ENCODE measurements around the gene LRRC43. TPM values are rescaled to one million over a fixed set of nuclear protein-coding genes. Genes with fewer than 3 reads are reported as not detected.

LRRC43 gene
- total and polyA plus RNA-seq, 5 donors: 0.69 to 3.1 (median 1.6) TPM

DNA sequence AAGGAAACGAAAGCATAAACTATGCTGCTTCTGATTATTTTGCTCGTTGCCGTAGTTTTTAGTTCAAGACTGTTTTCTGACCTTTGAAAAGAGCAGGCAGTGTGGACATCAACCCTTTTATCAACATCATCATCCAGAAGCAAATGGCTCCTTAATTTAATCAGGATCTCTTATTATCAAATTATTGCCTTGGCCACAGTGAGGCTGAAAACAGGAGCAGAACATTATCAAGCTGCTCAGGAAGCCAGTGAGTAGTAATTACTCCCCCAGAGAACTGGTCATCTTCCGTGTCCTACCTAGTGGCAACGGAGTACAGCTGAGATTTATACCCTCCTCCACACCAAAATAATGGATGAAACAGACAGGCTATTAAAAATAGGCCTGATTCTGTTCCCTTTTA lies 45.2 kb downstream of the LRRC43 start:
- 92% methylated on average over 5 of the region's 5 CpGs for WGBS
- Histone ChIP-seq H3K27ac (ENCODE audit: low read length) (no peak overlapping the region), H3K4me1 (ENCODE audit: control insufficient read depth, insufficient read depth, low read length) (peaks cover 5% of the 10 kb centered on the region), H3K4me3 (ENCODE audit: low read length) (no peak overlapping the region), H3K9me3 (ENCODE audit: control insufficient read depth, low read length) (no peaks in the 10 kb centered on the region), H3K27me3 (ENCODE audit: control insufficient read depth, insufficient read depth) (no peaks in the 10 kb centered on the region)
- DNase-seq: no peak
- intact Hi-C loops (cut with DNase I): no loop called here
- no peak for ATAC-seq

DNA sequence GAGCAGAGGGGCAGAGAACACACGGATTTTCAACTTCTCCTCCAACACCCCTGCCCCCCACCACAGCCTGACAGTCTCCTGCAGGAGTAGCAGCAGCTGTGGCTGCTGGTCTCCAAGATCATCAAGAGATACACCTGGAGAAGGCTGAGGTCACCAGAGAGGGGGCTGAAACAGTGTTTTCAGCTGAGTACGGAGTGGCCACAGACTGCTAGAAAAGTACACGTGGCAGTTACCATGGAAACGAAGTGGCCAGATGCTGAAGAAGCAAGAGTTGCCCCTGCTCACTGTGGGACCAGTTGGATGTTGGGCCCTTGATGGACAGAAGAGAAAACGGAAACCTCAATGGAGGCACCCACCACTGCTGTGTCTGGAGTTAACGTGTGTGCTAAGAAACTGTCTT lies 47.9 kb downstream of the LRRC43 start:
- Histone ChIP-seq H3K27ac (ENCODE audit: low read length) (no peak overlapping the region), H3K4me1 (ENCODE audit: control insufficient read depth, insufficient read depth, low read length) (peaks cover 5% of the 10 kb centered on the region), H3K4me3 (ENCODE audit: low read length) (no peak overlapping the region), H3K9me3 (ENCODE audit: control insufficient read depth, low read length) (no peaks in the 10 kb centered on the region), H3K27me3 (ENCODE audit: control insufficient read depth, insufficient read depth) (no peaks in the 10 kb centered on the region)
- 72% methylated on average over 6 of the region's 6 CpGs for WGBS
- intact Hi-C loops (cut with DNase I): no loop called here
- no peak for ATAC-seq
- DNase-seq: no peak

DNA sequence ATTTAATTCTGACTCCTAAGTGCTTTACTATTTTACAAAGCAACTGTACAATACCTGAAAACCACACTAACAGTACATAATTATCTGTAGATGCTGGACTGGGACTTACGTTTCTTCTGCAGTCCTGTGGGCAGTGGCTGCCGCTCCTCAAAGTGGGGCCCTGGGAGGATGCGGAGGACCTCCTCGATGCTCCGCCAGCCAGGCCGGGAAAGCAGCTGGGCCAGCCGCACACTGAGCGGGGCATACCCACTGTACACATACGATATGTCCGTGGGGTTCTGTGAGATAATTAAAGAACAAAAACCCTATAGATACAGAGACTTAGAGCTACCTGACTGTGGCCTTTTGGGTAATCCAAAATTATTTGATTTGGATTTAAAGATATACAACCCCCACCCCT lies 49.8 kb downstream of the LRRC43 start:
- Histone ChIP-seq H3K4me1 (ENCODE audit: control insufficient read depth, insufficient read depth, low read length) (no peaks in the 10 kb centered on the region), H3K9me3 (ENCODE audit: control insufficient read depth, low read length) (no peaks in the 10 kb centered on the region), H3K27ac (ENCODE audit: low read length) (no peak overlapping the region), H3K27me3 (ENCODE audit: control insufficient read depth, insufficient read depth) (no peaks in the 10 kb centered on the region), H3K4me3 (ENCODE audit: low read length) (no peak overlapping the region)
- no peak for DNase-seq
- no peak for ATAC-seq
- intact Hi-C loops (cut with DNase I): no loop called here
- 97% methylated on average over 10 of the region's 10 CpGs for WGBS

DNA sequence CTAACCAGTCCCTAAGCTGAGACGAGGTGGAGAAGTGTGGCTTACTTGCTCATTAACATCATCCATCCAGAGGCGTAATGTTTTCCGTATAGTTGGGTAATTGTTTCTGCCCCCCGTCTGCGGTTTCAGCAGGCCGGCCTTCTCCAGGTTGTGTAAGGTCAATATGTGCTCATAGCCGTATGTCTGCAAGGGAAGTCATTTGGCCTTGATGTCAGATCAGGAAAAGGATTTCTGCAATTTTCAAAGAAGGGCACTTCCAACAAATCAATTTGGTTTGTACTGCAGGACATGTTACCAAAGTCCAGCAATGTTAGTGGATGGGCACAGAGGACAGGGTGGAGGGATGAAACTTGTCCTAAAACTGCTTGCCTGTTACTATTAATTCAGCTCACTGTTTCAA lies 52.8 kb downstream of the LRRC43 start:
- Histone ChIP-seq H3K9me3 (ENCODE audit: control insufficient read depth, low read length) (no peaks in the 10 kb centered on the region), H3K4me3 (ENCODE audit: low read length) (no peak overlapping the region), H3K27me3 (ENCODE audit: control insufficient read depth, insufficient read depth) (no peaks in the 10 kb centered on the region), H3K4me1 (ENCODE audit: control insufficient read depth, insufficient read depth, low read length) (no peaks in the 10 kb centered on the region), H3K27ac (ENCODE audit: low read length) (no peak overlapping the region)
- DNase-seq (no peak), ATAC-seq (no peak)
- intact Hi-C loops (cut with DNase I): no loop called here
- 80% methylated on average over 7 of the region's 7 CpGs for WGBS

DNA sequence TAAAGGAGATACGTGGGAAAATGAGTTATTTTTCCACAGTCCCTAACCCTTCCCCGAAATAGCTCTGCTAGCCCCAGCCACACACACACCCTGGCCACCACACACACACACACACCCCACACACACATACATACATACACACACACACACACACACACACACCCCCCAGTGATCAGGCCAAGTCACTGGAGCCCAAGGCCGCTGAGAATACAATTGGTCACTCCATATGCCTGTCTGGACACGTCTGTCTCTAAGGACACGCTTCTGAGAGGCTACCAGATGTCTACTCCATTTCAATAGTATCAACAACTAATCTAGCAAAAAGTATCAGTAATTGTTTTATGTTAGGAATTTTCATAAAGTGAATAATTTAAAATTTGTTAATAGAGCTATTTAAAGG lies 55.9 kb downstream of the LRRC43 start:
- intact Hi-C loops (cut with DNase I): no loop called here
- Histone ChIP-seq H3K4me3 (ENCODE audit: low read length) (no peak overlapping the region), H3K9me3 (ENCODE audit: control insufficient read depth, low read length) (no peaks in the 10 kb centered on the region), H3K27me3 (ENCODE audit: control insufficient read depth, insufficient read depth) (no peaks in the 10 kb centered on the region), H3K4me1 (ENCODE audit: control insufficient read depth, insufficient read depth, low read length) (no peaks in the 10 kb centered on the region), H3K27ac (ENCODE audit: low read length) (no peak overlapping the region)
- 92% methylated on average over 5 of the region's 5 CpGs for WGBS
- ATAC-seq (no peak), DNase-seq (no peak)

DNA sequence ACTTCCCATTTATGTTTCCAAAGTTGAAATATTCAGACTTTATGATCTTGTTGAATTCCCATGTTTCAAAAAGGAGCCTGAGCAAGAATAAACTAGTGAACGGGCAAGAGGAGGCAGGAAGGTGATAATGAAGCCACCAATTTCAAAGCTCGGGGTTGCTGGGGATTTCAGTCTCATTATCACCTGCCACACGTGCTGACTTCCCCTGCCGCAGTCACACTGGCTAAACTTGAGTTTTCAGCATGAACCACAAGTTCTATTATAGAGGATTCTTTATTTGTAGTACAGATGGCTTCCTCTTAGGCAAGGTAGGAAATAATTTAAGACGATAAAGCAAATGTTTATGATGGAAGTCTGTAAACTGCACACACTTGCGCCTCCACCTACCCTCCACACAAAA lies 61.0 kb downstream of the LRRC43 start:
- ATAC-seq (no peak), DNase-seq (no peak)
- 80% methylated on average over 6 of the region's 6 CpGs for WGBS
- Histone ChIP-seq H3K9me3 (ENCODE audit: control insufficient read depth, low read length) (no peaks in the 10 kb centered on the region), H3K27me3 (ENCODE audit: control insufficient read depth, insufficient read depth) (no peaks in the 10 kb centered on the region), H3K27ac (ENCODE audit: low read length) (no peak overlapping the region), H3K4me1 (ENCODE audit: control insufficient read depth, insufficient read depth, low read length) (no peaks in the 10 kb centered on the region), H3K4me3 (ENCODE audit: low read length) (no peak overlapping the region)
- intact Hi-C loops (cut with DNase I): no loop called here

DNA sequence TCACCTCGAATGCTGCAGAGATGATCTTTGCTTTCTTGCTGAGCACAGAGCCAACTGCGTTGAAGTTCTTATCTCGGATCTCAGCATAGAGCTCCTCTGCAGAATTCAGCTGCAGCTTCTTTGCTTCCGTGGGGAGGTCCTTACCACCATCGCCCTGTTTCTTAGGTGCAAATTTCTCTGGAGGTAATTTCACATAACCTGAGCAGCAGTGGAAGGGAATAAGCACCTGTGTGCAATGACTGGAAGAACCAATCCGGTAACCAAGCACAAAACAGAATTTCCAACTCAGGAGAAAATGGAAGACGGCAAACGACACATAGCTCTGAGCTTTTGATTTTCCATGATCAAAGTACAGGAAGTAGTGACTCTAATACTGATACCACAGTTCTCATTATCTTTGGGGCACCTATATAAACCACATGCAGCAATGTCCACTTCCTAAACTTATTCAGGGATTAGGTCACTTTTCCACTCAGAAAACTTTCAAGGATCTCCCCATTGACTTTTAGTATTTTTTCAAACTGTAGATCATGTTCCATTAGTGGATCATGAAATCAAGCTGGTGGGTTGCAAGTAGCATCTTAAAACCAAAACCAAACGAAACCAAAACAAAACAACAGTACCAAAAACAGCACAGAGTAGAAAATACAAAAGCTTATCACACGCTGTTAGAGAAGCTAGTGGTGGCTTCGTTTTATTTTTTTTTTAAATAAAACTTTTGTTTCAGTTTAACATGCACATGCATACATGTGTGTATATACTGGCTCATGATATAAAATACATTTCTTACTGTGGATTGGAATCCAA lies 61.8 kb downstream of the LRRC43 start:
- intact Hi-C loops (cut with DNase I): no loop called here
- 82% methylated on average over 11 of the region's 11 CpGs for WGBS
- H3K4me3 ChIP-seq (ENCODE audit: low read length): no peak overlapping the region
- DNase-seq (no peak), ATAC-seq (no peak)
- H3K9me3 ChIP-seq (ENCODE audit: control insufficient read depth, low read length): no peaks in the 10 kb centered on the region
- H3K4me1 ChIP-seq (ENCODE audit: control insufficient read depth, insufficient read depth, low read length): no peaks in the 10 kb centered on the region
- H3K27me3 ChIP-seq (ENCODE audit: control insufficient read depth, insufficient read depth): no peaks in the 10 kb centered on the region
- H3K27ac ChIP-seq (ENCODE audit: low read length): no peak overlapping the region

DNA sequence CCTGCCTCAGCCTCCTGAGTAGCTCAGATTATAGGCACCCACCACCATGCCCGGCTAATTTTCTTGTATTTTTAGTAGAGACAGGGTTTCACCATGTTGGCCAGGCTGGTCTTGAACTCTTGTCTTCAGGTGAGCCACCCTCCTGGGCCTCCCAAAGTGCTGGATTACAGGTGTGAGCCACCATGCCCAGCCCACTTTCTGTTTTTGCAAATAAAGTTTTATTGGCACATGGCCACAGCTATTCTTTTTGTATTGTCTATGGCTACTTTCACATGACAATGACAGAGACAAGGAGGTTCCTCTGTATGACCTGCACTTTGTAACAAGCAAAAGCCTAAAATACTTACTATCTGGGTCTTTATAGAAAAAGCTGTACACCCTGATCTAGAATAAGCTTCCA lies 62.6 kb downstream of the LRRC43 start:
- no peaks in the 10 kb centered on the region for H3K4me1 ChIP-seq (ENCODE audit: control insufficient read depth, insufficient read depth, low read length)
- no peak overlapping the region for H3K4me3 ChIP-seq (ENCODE audit: low read length)
- H3K27me3 ChIP-seq (ENCODE audit: control insufficient read depth, insufficient read depth): no peaks in the 10 kb centered on the region
- H3K27ac ChIP-seq (ENCODE audit: low read length): no peak overlapping the region
- no peaks in the 10 kb centered on the region for H3K9me3 ChIP-seq (ENCODE audit: control insufficient read depth, low read length)
- intact Hi-C loops (cut with DNase I): no loop called here
- no peak for ATAC-seq
- no peak for DNase-seq
- 100% methylated on average over 1 of the region's 1 CpG for WGBS

DNA sequence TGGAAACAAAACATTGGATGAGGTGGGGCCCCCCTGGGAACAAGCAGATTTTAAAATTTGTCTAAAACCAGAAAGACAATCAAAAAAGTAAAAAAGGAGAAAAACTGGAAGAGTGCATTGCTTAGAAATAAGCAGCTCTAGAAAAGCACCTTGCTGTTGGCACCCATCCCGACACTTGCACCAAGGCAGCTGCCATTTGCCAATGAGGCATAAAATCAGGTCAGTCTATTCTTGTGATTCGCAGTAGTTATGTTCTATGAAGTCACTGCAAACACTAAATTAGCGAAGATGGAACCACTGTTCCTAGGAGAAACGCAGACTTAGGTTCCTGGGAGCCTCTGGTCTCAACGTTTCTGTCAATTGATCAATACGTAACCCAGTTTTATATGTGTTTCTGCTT lies 67.1 kb downstream of the LRRC43 start:
- Histone ChIP-seq H3K4me3 (ENCODE audit: low read length) (no peak overlapping the region), H3K27ac (ENCODE audit: low read length) (no peak overlapping the region), H3K4me1 (ENCODE audit: control insufficient read depth, insufficient read depth, low read length) (no peaks in the 10 kb centered on the region), H3K9me3 (ENCODE audit: control insufficient read depth, low read length) (no peaks in the 10 kb centered on the region), H3K27me3 (ENCODE audit: control insufficient read depth, insufficient read depth) (no peaks in the 10 kb centered on the region)
- 93% methylated on average over 6 of the region's 6 CpGs for WGBS
- intact Hi-C loops (cut with DNase I): no loop called here
- ATAC-seq (no peak), DNase-seq (no peak)

DNA sequence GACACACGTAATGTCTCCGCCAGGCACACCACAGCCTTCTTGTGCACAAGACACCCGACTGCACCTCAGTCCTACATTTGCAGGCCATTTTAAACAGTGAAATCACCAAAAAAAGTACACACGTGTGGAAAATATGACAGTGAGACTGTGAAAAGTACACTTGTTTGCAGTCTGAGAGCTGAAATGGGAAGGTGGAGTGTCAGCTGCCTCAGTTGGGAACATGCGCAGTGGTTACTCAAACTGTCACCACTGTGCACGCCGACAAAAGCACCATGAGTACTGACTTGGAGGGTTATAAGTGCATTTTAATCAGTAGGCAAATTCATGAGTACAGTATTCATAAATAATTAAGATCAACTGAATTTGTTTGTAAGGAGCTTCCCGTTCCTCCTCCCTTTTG lies 67.6 kb downstream of the LRRC43 start:
- ATAC-seq (no peak), DNase-seq (no peak)
- Histone ChIP-seq H3K4me3 (ENCODE audit: low read length) (no peak overlapping the region), H3K9me3 (ENCODE audit: control insufficient read depth, low read length) (no peaks in the 10 kb centered on the region), H3K27ac (ENCODE audit: low read length) (no peak overlapping the region), H3K27me3 (ENCODE audit: control insufficient read depth, insufficient read depth) (no peaks in the 10 kb centered on the region), H3K4me1 (ENCODE audit: control insufficient read depth, insufficient read depth, low read length) (no peaks in the 10 kb centered on the region)
- intact Hi-C loops (cut with DNase I): no loop called here
- 96% methylated on average over 8 of the region's 8 CpGs for WGBS

Data from right cardiac atrium (tissue), 5 donors.